SU-DHL-6 (cell line): ENCODE results near the gene OR52M1.

Source experiments
- CTCF ChIP-seq: fragments of 200-600 bp; sonication (generic); IDR thresholded peaks from one replicate; pipeline ENCODE4 v1.5.1; 2017; ENCODE audit warnings: antibody characterized with exemption, mild to moderate bottlenecking, low read length, moderate library complexity; ENCODE audit not compliant: insufficient read depth, poor library complexity, severe bottlenecking
- EZH2phosphoT487 ChIP-seq: fragments of 200-600 bp; sonication (generic), shearing (Covaris generic); conservative IDR thresholded peaks from 2 replicates; pipeline ENCODE4 v1.6.1; 2018; ENCODE audit warnings: mild to moderate bottlenecking, antibody characterized with exemption, low read length, moderate library complexity, mixed read lengths

DNA sequence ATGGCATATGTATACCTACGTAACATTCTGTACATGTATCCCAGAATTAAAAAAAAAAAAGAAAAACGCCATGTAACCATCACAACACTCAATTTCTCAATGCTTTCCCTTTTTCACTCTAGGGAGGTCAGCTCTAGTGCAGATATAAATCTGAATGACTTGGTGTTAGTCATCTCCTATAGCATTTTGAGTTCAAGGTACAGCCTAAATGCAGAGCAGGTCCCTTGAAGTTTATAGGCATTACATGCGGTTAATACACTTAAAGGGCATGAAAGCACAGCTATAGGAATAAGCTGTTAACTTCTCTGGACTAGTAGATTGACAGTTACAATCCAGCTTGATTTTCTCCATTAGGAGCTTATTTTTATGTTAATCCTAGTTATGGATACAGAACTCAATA lies 20.4 kb downstream of the OR52M1 start:
- TF ChIP-seq CTCF (no peak), EZH2phosphoT487 (no peak)
